HG02885 (cell line): ENCODE data around the gene SBF2.
"Not testable (repeated sequence)": the region's sequence is repeated elsewhere in the genome, so short reads cannot be mapped to it uniquely, and the experiment has no call there.

ENCODE experiments used
- ATAC-seq: cut with Tn5 transposase; IDR thresholded peaks from one replicate; pipeline ENCODE4 v1.9.1; 2021; ENCODE audit warnings: mild to moderate bottlenecking; ENCODE audit not compliant: unreplicated experiment, poor library complexity

Gene SBF2

GRCh38 chr11:10272132-10272531, 21.9 kb downstream of the SBF2 start:
- ATAC-seq: no peak

DNA sequence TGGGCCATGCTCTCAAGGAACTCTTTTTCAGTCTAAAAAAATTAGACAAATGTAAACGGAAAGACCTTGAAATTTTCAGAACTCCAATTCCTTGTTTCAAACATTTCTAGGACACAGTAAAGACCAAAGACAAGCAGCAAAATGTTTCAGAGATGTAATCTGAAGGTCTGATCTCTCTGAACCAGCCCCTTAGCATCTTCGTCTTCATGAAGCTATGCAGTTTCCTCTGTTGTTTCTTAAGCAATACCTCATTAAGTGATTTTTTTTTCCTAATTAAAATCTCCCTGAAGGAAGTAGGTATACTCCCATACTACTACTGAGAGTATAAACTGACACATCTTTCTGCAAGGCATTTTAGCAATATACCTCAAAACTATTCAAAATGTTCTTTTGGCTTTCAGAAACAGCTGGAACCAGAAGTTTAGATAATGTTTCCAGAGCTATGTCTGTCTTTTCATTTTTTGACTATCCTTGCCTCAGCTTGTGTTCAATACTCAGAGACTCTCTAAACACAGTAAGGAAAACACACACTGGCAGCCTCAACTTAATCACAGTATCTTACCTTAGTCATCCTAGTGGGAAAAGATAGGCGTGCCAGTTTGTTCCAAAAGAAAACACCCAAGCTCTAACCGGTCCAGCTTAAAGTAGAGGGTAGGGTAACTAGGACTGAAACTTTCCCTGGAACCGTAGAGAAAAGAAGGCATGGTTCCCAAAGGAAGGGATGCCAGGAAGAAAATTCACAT, 25.1 kb downstream of the SBF2 start:
- ATAC-seq: no peak

GRCh38 chr11:10267821-10268220, 26.2 kb downstream of the SBF2 start:
- ATAC-seq: no peak

- ATAC-seq: no peak
These were observed 28.1 kb downstream of the SBF2 start for GRCh38 chr11:10265936-10266335.

GRCh38 chr11:10264716-10265115, 29.3 kb downstream of the SBF2 start:
- ATAC-seq: not testable (repeated sequence)

DNA sequence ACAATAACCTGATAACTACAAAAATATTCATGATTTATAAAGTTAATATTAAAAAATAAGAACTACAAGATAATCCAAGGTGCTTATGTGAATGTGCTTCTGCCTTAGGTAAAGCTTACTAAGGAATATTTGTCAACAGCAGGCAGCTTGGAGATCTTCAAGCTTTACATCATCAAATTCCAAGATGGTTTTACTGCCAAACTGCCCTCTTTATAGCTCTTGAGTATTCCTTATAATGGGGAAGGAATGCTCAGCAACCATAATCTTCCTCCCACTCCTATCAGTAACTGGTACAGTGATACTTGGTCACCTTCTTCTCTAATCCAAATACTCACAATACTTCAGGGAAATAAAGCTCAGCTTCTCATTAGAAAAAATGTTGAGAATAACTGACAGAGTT, 30.1 kb downstream of the SBF2 start:
- ATAC-seq: no peak

DNA sequence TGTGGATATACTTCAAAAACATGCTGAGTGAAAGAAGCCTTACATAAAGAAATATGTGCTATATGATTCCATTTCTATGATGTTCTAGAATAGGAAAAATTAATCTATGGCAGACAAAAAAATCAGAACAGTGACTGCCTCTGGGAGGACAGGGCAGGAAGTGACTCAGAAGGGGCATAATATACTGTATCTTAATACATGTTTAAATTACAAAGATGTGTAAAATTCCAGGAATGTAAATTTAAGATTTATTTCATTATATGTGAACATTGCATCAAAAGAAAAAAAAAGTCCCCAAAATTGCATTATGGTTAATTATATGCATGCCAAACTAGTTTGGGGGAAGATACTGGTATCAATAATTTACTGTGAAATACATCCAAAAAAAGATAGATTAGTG, 32.2 kb downstream of the SBF2 start:
- no peak for ATAC-seq

- ATAC-seq: no peak
These were observed 36.5 kb downstream of the SBF2 start for GRCh38 chr11:10257478-10257877.

DNA sequence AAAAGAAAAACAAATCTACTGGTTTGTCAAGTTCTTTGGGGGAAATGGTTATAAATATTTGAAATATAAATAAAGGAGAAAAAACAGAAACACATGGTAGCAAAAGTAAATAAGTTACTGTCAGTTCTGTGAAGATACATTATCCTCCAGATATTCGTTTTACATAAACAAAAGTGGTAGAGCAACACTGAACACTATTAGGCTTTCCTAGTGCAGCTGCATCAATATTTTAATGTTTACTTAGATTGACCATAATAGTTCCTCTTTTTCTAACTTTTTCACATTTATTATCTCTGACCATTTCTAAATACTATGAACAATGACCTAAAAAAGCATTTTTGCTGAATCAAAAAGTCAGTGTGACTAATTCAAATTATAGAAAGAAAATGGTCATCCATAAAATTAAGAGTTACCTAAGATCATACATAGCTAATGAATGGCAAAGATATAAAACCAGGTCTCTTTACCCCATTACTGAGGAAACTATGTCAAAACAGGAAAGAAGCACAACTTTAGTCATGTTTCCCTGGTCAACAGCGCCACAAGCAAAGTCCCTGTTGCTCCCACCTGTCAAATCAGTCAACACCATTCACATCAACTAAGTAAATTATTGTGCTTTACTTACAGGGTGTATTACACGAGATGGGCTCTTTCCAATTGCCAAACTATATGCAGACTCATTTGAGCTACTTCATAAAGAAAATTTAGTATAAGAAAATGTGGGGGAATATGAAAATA, 38.5 kb downstream of the SBF2 start:
- ATAC-seq: no peak

- ATAC-seq: not testable (repeated sequence)
These were observed 44.4 kb downstream of the SBF2 start for GRCh38 chr11:10249448-10250131.

DNA sequence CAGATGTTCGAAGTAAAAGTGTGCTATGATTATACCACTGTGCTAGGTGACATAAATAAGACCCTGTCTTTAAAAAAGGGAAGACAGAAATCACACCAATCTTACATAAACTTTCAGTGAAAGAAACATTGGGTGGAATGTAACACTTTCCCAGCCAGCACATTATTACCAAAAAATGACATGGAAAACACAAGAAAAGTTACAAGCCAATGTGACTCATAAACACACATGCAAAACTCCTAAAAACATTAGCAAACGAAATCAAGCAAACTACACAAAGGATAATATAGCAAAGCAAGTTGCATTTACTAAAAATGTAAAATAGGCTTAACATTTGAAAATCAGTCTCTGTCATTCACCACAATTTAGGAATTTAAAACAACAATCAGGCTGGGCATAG, 47.0 kb downstream of the SBF2 start:
- no peak for ATAC-seq

- no peak for ATAC-seq
These were observed 50.0 kb downstream of the SBF2 start for GRCh38 chr11:10243896-10244575.

DNA sequence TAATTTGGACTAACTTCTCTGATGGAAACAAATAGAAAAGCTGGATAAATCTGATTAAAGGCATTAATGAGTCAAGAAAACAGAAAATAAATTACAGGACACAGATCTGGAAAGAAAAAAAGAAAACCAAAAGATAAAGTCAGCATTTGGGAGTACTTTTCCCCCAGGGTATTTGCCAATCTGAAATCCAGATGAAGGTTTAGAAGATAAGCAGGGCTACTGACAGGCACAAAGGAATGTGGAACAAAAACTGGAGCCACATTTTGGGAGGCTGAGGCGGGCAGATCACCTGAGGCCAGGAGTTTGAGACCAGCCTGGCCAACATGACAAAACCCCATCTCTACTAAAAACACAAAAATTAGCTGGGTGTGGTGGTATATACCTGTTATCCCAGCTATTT, 57.2 kb downstream of the SBF2 start:
- no peak for ATAC-seq

GRCh38 chr11:10233581-10233980, 60.4 kb downstream of the SBF2 start:
- ATAC-seq: no peak

- no peak for ATAC-seq
These were observed 61.3 kb downstream of the SBF2 start for GRCh38 chr11:10232756-10233155.

DNA sequence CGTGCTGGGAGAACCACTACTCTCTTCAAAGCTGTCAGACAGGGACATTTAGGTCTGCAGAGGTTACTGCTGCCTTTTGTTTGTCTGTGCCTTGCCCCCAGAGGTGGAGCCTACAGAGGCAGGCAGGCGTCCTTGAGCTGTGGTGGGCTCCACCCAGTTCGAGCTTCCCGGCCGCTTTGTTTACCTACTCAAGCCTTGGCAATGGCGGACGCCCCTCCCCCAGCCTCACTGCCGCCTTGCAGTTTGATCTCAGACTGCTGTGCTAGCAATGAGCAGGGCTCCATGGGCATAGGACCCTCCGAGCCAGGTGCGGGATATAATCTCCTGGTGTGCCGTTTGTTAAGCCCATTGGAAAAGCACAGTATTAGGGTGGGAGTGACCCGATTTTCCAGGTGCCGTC, 62.2 kb downstream of the SBF2 start:
- not testable (repeated sequence) for ATAC-seq

DNA sequence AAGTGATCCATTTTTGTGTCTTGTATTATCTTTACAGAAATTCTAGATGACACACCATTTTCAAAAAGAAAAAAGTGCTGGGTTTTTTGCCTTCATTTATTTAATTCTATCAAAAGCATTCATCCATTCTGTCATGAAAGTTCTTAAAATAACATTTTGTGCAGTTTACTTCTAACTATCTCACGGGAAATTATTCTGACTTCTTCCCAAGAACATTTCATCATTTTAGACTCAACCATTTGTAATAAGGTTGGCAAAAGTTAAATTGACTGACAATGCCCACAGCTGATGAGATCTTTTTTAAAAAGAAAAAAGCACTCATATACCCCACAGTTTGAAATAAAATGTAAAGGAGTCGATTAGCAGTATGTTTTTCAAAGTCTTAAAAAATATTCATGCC, 68.5 kb downstream of the SBF2 start:
- no peak for ATAC-seq

DNA sequence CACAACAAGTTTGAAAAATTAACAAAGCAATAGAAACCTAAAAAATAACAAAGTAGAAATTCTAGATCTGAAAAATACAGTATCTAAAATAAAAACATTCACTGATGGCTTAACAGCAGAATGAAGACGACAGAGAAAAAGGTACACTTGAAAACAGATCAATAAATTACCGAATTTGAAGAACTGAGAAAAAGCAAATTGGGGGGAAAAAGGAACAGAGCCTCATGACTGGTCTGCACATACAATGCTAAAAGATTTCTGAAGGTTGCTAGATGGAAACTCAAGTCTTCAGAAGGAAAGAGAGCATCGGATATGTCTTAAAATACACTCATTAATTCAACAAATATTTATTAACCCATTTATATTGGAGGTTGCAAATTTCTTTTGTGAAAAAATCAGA, 71.6 kb downstream of the SBF2 start:
- ATAC-seq: no peak

DNA sequence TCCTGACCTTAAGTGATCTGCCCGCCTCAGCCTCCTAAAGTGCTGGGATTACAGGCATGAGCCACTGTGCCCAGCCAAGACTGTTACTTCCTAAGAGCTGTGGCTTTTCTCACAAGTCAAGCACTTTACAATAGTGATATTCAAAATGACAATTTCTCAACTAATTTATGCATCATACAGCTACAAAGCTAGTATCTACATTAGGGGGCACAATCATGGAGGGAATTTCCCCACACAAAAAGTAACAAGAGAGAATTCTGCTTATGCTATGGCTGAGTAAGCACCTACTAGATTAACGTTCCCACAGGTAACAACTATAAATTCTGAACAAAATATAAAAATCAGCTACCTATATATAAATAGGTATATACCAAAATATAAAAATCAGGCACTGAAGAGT, 72.7 kb downstream of the SBF2 start:
- no peak for ATAC-seq

DNA sequence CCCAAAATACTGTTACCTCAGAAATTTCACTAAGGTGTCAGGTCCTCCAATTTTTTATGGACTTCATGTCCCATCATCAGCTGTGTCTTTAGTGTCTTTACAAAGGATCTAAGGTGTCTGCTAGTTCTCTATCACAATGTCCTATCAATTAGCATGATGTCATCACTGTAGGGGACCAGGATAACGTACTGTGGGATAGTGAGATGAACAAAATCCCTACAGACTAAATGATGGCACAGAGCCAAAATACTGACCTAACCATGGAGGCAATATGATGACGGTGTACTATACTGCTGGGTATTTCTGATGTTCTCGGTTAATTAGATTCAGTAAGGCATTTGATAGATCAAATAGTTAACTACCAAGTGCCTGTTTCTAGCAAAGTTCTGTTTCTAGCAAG, 82.5 kb downstream of the SBF2 start:
- no peak for ATAC-seq

GRCh38 chr11:10209326-10209725, 84.7 kb downstream of the SBF2 start:
- ATAC-seq: no peak
